Measurements from ENCODE around the gene RAMAC. TPM values are rescaled to one million over a fixed set of nuclear protein-coding genes. Genes with fewer than 3 reads are reported as not detected.

The RAMAC gene
- polyA plus RNA-seq, 1 of the 3 experiments (the other 2 are of a cell fraction): 25.9 TPM

- H3K27me3 ChIP-seq (ENCODE audit: insufficient read depth): no peaks in the 10 kb centered on the region
- POLR2A ChIA-PET: interaction anchor here (1.0 to 1.1 kb wide), 4 partner anchors 10 to 197 kb away, joined by 3 read pairs; partner anchors contain the start of gene RAMAC
- H3K9ac ChIP-seq: peak within 1 kb of the TSS; percentile 79
- 7% methylated on average over 35 of the region's 64 CpGs for WGBS (ENCODE audit: low lambda C conversion rate)
- CTCF ChIA-PET: interaction anchor here (0.6 to 3.8 kb wide), 40 partner anchors 8 to 480 kb away, joined by 3 to 36 read pairs (median 5); partner anchors contain the start of genes BTBD1, HDGFL3, RAMAC and RPS17
- peaks cover 22% of the 10 kb centered on the region for H3K79me2 ChIP-seq (ENCODE audit: insufficient read depth)
- H3K4me1 ChIP-seq (ENCODE audit: control insufficient read depth in 1 of 2, insufficient read depth in 2 of 2, low read depth in 1 of 2, low read length in 1 of 2): peaks cover 12 to 27% of the 10 kb centered on the region in 2 experiments; a peak in 3 of 4 replicates
- H3K4me2 ChIP-seq: peak within 1 kb of the TSS; percentile 93
- peak; percentile 96 for DNase-seq
- peaks cover 6% of the 10 kb centered on the region; the same call in 1 of the 2 replicates for H4K20me1 ChIP-seq (ENCODE audit: insufficient read depth)
- peak within 1 kb of the TSS; percentile 94 to 99 for H3K4me3 ChIP-seq (ENCODE audit: low read depth in 2 of 2, low read length in 1 of 2)
- peaks cover 4% of the 10 kb centered on the region for H3F3A ChIP-seq (replicated peaks; ENCODE audit: insufficient read depth)
- H3K36me3 ChIP-seq (replicated peaks in 1 of 2; ENCODE audit: control insufficient read depth in 1 of 2, insufficient read depth in 2 of 2, low read length in 1 of 2): peaks cover 21 to 31% of the 10 kb centered on the region in 2 experiments
- peak within 1 kb of the TSS; percentile 97 for H2AFZ ChIP-seq (ENCODE audit: low read depth)
- peak within 1 kb of the TSS; percentile 75 to 85 for H3K27ac ChIP-seq (ENCODE audit: low read depth in 2 of 2, low read length in 1 of 2)
- H3K9me2 ChIP-seq: no peaks in the 10 kb centered on the region
- no peaks in the 10 kb centered on the region for H3K9me3 ChIP-seq
- TF ChIP-seq EZH2phosphoT487 (IDR thresholded peaks at IDR 0.05; ENCODE audit: borderline replicate concordance, low read depth) (no peak), SMC3 (IDR thresholded peaks at IDR 0.05; ENCODE audit: low read depth, low read length) (peak; percentile 30; the same call in 1 of the 2 replicates), MEF2A (IDR thresholded peaks at IDR 0.05; ENCODE audit: borderline replicate concordance, low read depth) (no peak), GATA2 (CRISPR knock-in tag; IDR thresholded peaks at IDR 0.05) (no peak), SIN3A (IDR thresholded peaks at IDR 0.05; ENCODE audit: borderline replicate concordance, low read depth, low read length) (peak; percentile 49; the same call in 1 of the 2 replicates), MAX (IDR thresholded peaks at IDR 0.05; ENCODE audit: low read depth) (peak; percentile 99), ELF1 (IDR thresholded peaks at IDR 0.05) (peak; percentile 81), JUND (IDR thresholded peaks at IDR 0.05) (no peak), IRF3 (IDR thresholded peaks at IDR 0.05; ENCODE audit: low read depth, low read length) (no peak), TAF1 (IDR thresholded peaks at IDR 0.05; ENCODE audit: borderline replicate concordance, low read depth, low read length) (peak; percentile 91), CHD2 (IDR thresholded peaks at IDR 0.05; ENCODE audit: low read length, partially characterized antibody) (peak; percentile 91), FOSL2 (IDR thresholded peaks at IDR 0.05; ENCODE audit: borderline replicate concordance, low read depth) (peak; percentile 19; the same call in 1 of the 2 replicates), ZBTB33 (IDR thresholded peaks at IDR 0.05; ENCODE audit: borderline replicate concordance, low read depth) (peak; percentile 70; the same call in 1 of the 2 replicates), NRF1 (IDR thresholded peaks at IDR 0.05; ENCODE audit: low read depth, low read length) (peak; percentile 93), CTCF (IDR thresholded peaks at IDR 0.05) (peak; percentile 69), USF2 (IDR thresholded peaks at IDR 0.05; ENCODE audit: borderline replicate concordance, low read depth, low read length) (no peak), PBX3 (IDR thresholded peaks at IDR 0.05) (peak; percentile 20; the same call in 1 of the 2 replicates), TEAD4 (IDR thresholded peaks at IDR 0.05; ENCODE audit: borderline replicate concordance, insufficient read depth) (no peak; the same call in 1 of the 2 replicates), REST (IDR thresholded peaks at IDR 0.05; ENCODE audit: low read depth, low read length) (0 out of 2 replicates have a peak, but pooled peaks have one; percentile 39)
Measured at GRCh38 chr15:83011271-83012075, 25.5 kb downstream of the RAMAC start, which contains the start of gene C15orf40. Gene C15orf40 (minus strand): TSS chr15:83011639. CDS start chr15:83011607, 32 bp downstream.

Measured in SK-N-SH (cell line).